SK-N-SH (cell line): ENCODE results near the gene CISD3. TPM values are rescaled to one million over a fixed set of nuclear protein-coding genes. Genes with fewer than 3 reads are reported as not detected.

Source experiments
- CTCF ChIA-PET: fragments of 300-600, 350-600 bp; formaldehyde crosslinking; extraction: SDS; loops from one replicate; lab custom pipeline; 2021; lab: Yijun Ruan, JAX
- POLR2A ChIA-PET: fragments of 350-600 bp; sonication (Branson Sonifier 250); formaldehyde crosslinking; extraction: SDS; loops from one replicate; lab custom pipeline; 2020; ENCODE audit warnings: antibody characterized with exemption, inconsistent platforms; lab: Yijun Ruan, JAX
- DNase-seq: peaks from one replicate; pipeline ENCODE4 v3.0.0; 2012
- H2AFZ ChIP-seq: fragments of 200-600 bp; sonication (generic); 2 replicates; pipeline ENCODE4 v1.8.1; 2016; ENCODE audit warnings: antibody characterized with exemption, mild to moderate bottlenecking, low read depth
- H3F3A ChIP-seq: fragments of 200-600 bp; sonication (generic); replicated peaks from 2 replicates; pipeline ENCODE3; 2016; ENCODE audit warnings: antibody characterized with exemption, mild to moderate bottlenecking; ENCODE audit not compliant: insufficient read depth
- H3K27ac ChIP-seq, 2 experiments: fragments of 200-500 bp in 1 of 2; fragments of 200-600 bp in 1 of 2; sonication (Bioruptor generic) in 1 of 2; sonication (generic), shearing (Covaris generic) in 1 of 2; 2 replicates each; pipeline versions ENCODE4 v1.5.1 to v1.6.1; 2014 to 2016; ENCODE audit warnings: low read depth in 2 of 2, inconsistent platforms in 1 of 2, low read length in 1 of 2, mild to moderate bottlenecking in 1 of 2, mixed read lengths in 1 of 2
- H3K27me3 ChIP-seq: fragments of 200-600 bp; sonication (generic), shearing (Covaris generic); 2 replicates; pipeline ENCODE4 v1.6.1; 2016; ENCODE audit warnings: mixed run types; ENCODE audit not compliant: insufficient read depth
- H3K36me3 ChIP-seq, 2 experiments: fragments of 200-500 bp in 1 of 2; fragments of 200-600 bp in 1 of 2; sonication (Bioruptor generic) in 1 of 2; sonication (generic) in 1 of 2; replicated peaks in 1 of 2; 2 replicates each; pipeline versions ENCODE3 to v1.5.1; 2014 to 2016; ENCODE audit warnings: low read length in 1 of 2, mild to moderate bottlenecking in 1 of 2; ENCODE audit not compliant: insufficient read depth in 2 of 2, control insufficient read depth in 1 of 2
- H3K4me1 ChIP-seq, 2 experiments: fragments of 200-500 bp in 1 of 2; fragments of 200-600 bp in 1 of 2; sonication (Bioruptor generic) in 1 of 2; sonication (generic), shearing (Covaris generic) in 1 of 2; 2 replicates each; pipeline versions ENCODE4 v1.5.1 to v1.6.1; 2014 to 2016; ENCODE audit warnings: low read depth in 1 of 2, low read length in 1 of 2, mixed run types in 1 of 2; ENCODE audit not compliant: insufficient read depth in 2 of 2, control insufficient read depth in 1 of 2
- H3K4me2 ChIP-seq: fragments of 200-600 bp; sonication (generic), shearing (Covaris generic); 2 replicates; pipeline ENCODE4 v1.6.1; 2017; ENCODE audit warnings: mixed run types
- H3K4me3 ChIP-seq, 2 experiments: fragments of 200-500 bp in 1 of 2; fragments of 200-600 bp in 1 of 2; sonication (Bioruptor generic) in 1 of 2; sonication (generic), shearing (Covaris generic) in 1 of 2; 2 replicates each; pipeline versions ENCODE4 v1.5.1 to v1.8.1; 2014 to 2016; ENCODE audit warnings: low read depth in 2 of 2, inconsistent platforms in 1 of 2, low read length in 1 of 2, mild to moderate bottlenecking in 1 of 2, mixed read lengths in 1 of 2, moderate library complexity in 1 of 2
- H3K79me2 ChIP-seq: fragments of 200-600 bp; sonication (generic); 2 replicates; pipeline ENCODE4 v1.8.1; 2017; ENCODE audit warnings: mild to moderate bottlenecking; ENCODE audit not compliant: insufficient read depth
- H3K9ac ChIP-seq: fragments of 200-600 bp; sonication (generic); 2 replicates; pipeline ENCODE4 v1.6.1; 2017; ENCODE audit warnings: mixed run types
- H3K9me2 ChIP-seq: fragments of 200-600 bp; sonication (generic); 2 replicates; pipeline ENCODE4 v1.6.1; 2017; ENCODE audit warnings: mixed run types
- H3K9me3 ChIP-seq: fragments of 200-600 bp; sonication (generic); 2 replicates; pipeline ENCODE4 v1.6.1; 2017; ENCODE audit warnings: mixed run types, mild to moderate bottlenecking, moderate library complexity
- H4K20me1 ChIP-seq: fragments of 200-600 bp; sonication (generic); 2 replicates; pipeline ENCODE4 v1.6.1; 2017; ENCODE audit warnings: mild to moderate bottlenecking, mixed run types; ENCODE audit not compliant: insufficient read depth
- CHD2 ChIP-seq: fragments of 150-350 bp; IDR thresholded peaks from 2 replicates; pipeline ENCODE4 v1.6.1; 2018; ENCODE audit warnings: low read length; ENCODE audit not compliant: partially characterized antibody
- ELF1 ChIP-seq: IDR thresholded peaks from 2 replicates; pipeline ENCODE4 v1.4.0; 2012
- EZH2phosphoT487 ChIP-seq: fragments of 200-600 bp; sonication (generic); IDR thresholded peaks from 2 replicates; pipeline ENCODE4 v1.6.1; 2017; ENCODE audit warnings: low read depth, mixed run types, mild to moderate bottlenecking, antibody characterized with exemption, moderate library complexity, borderline replicate concordance
- FOXM1 ChIP-seq: IDR thresholded peaks from 2 replicates; pipeline ENCODE4 v1.4.0; 2012; ENCODE audit warnings: low read depth, mild to moderate bottlenecking
- GABPA ChIP-seq: IDR thresholded peaks from 2 replicates; pipeline ENCODE4 v1.4.0; 2012; ENCODE audit warnings: low read depth, mild to moderate bottlenecking
- GATA2 ChIP-seq: sonication (generic); formaldehyde crosslinking; IDR thresholded peaks from 2 replicates; pipeline ENCODE4 v1.5.0; 2020; ENCODE audit warnings: mild to moderate bottlenecking, missing genetic modification reagents
- MEF2A ChIP-seq: IDR thresholded peaks from 2 replicates; pipeline ENCODE4 v1.4.0; 2012; ENCODE audit warnings: low read depth, borderline replicate concordance
- MXI1 ChIP-seq: IDR thresholded peaks from 2 replicates; pipeline ENCODE4 v1.6.1; 2012; ENCODE audit warnings: mild to moderate bottlenecking, low read depth, low read length, improper control_type of control experiment
- RCOR1 ChIP-seq: fragments of 150-350 bp; IDR thresholded peaks from 2 replicates; pipeline ENCODE4 v1.6.1; 2017; ENCODE audit warnings: antibody characterized with exemption, low read length
- RFX5 ChIP-seq: IDR thresholded peaks from 2 replicates; pipeline ENCODE4 v1.6.1; 2012; ENCODE audit warnings: mild to moderate bottlenecking, improper control_type of control experiment, low read length
- SMC3 ChIP-seq: IDR thresholded peaks from 2 replicates; pipeline ENCODE4 v1.6.1; 2012; ENCODE audit warnings: low read depth, low read length, improper control_type of control experiment
- TCF12 ChIP-seq: IDR thresholded peaks from 2 replicates; pipeline ENCODE4 v1.4.0; 2012
- WGBS: methylation state at CpG from one replicate; pipeline ENCODE4 v1.1.6; 2017; ENCODE audit warnings: low lambda C conversion rate; 5-methylcytosine and 5-hydroxymethylcytosine counted together
- polyA plus RNA-seq, 3 experiments: library from polyadenylated mRNA; depleted of rRNA; stranded (reverse); fragments of >200 nt; gene quantifications; 2 replicates each; pipeline ENCODE4 v1.2.3, GENCODE V29; 2012
- TF ChIP-seq, protein P1 (sequence below): fragments of 200-600 bp; sonication (generic); IDR thresholded peaks from 2 replicates; pipeline ENCODE4 v1.6.1; 2017; ENCODE audit warnings: antibody characterized with exemption, mild to moderate bottlenecking, moderate library complexity
- TF ChIP-seq, protein P2 (sequence below): IDR thresholded peaks from 2 replicates; pipeline ENCODE4 v1.4.0; 2012; ENCODE audit warnings: low read depth
- TF ChIP-seq, protein P3 (sequence below): IDR thresholded peaks from 2 replicates; pipeline ENCODE4; 2012
- TF ChIP-seq, protein P4 (sequence below): IDR thresholded peaks from 2 replicates; pipeline ENCODE4 v1.6.1; 2012; ENCODE audit warnings: mild to moderate bottlenecking, low read depth, low read length, moderate library complexity
- TF ChIP-seq, protein P5 (sequence below): IDR thresholded peaks from 2 replicates; pipeline ENCODE4 v1.4.0; 2012; ENCODE audit warnings: low read depth, borderline replicate concordance

CISD3 gene
- polyA plus RNA-seq, 1 of the 3 experiments (the other 2 are of a cell fraction): 16.5 TPM

DNA sequence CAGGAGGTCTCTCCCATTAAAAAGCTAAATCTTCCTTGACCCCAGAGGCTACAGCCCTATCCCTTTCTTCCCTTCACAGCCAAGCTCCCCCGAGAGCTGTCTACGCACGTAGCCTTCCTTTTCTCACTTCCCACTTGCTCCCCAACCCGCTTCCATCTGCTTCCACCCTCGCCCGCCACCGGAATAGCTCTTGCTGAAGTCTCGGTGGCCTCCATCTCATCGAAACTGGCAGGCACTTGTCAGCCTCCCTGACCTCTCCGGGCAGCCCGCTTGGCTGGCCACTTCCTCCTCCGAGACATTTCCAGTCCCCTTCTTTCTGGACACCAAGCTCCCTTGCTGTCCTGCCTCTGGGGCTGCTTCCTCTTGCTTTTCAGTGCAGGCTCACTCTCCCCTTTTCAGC lies 44.6 kb upstream of the CISD3 start:
- Histone ChIP-seq H3K9me2 (no peaks in the 10 kb centered on the region), H3K27ac (no peak overlapping the region), H3K27me3 (no peaks in the 10 kb centered on the region), H3K9ac (no peak overlapping the region), H2AFZ (no peak overlapping the region), H3K4me1 (no peaks in the 10 kb centered on the region), H3K4me2 (no peak overlapping the region), H3K9me3 (no peaks in the 10 kb centered on the region), H3K4me3 (no peak overlapping the region), H4K20me1 (no peaks in the 10 kb centered on the region), H3K79me2 (no peaks in the 10 kb centered on the region), H3K36me3 (no peaks in the 10 kb centered on the region), H3F3A (peaks cover 9% of the 10 kb centered on the region)
- no peak for DNase-seq
- TF ChIP-seq GABPA (no peak), FOXM1 (no peak), TCF12 (no peak), ELF1 (no peak), MEF2A (no peak), GATA2 (CRISPR knock-in tag) (no peak), EZH2phosphoT487 (no peak), SMC3 (no peak)
- TF ChIP-seq, protein P1, sequence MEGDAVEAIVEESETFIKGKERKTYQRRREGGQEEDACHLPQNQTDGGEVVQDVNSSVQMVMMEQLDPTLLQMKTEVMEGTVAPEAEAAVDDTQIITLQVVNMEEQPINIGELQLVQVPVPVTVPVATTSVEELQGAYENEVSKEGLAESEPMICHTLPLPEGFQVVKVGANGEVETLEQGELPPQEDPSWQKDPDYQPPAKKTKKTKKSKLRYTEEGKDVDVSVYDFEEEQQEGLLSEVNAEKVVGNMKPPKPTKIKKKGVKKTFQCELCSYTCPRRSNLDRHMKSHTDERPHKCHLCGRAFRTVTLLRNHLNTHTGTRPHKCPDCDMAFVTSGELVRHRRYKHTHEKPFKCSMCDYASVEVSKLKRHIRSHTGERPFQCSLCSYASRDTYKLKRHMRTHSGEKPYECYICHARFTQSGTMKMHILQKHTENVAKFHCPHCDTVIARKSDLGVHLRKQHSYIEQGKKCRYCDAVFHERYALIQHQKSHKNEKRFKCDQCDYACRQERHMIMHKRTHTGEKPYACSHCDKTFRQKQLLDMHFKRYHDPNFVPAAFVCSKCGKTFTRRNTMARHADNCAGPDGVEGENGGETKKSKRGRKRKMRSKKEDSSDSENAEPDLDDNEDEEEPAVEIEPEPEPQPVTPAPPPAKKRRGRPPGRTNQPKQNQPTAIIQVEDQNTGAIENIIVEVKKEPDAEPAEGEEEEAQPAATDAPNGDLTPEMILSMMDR: no peak
- TF ChIP-seq, protein P2, sequence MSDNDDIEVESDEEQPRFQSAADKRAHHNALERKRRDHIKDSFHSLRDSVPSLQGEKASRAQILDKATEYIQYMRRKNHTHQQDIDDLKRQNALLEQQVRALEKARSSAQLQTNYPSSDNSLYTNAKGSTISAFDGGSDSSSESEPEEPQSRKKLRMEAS: no peak
- TF ChIP-seq, protein P3, sequence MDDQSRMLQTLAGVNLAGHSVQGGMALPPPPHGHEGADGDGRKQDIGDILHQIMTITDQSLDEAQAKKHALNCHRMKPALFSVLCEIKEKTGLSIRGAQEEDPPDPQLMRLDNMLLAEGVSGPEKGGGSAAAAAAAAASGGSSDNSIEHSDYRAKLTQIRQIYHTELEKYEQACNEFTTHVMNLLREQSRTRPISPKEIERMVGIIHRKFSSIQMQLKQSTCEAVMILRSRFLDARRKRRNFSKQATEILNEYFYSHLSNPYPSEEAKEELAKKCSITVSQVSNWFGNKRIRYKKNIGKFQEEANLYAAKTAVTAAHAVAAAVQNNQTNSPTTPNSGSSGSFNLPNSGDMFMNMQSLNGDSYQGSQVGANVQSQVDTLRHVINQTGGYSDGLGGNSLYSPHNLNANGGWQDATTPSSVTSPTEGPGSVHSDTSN: no peak
- WGBS: 92% methylated on average over 12 of the region's 12 CpGs
- ChIA-PET POLR2A (no interaction called here), CTCF (interaction anchor here (0.6 to 1.2 kb wide), 3 partner anchors 8 to 50 kb away, joined by 3 to 7 read pairs (median 3); no protein-coding TSS in a partner anchor)

DNA sequence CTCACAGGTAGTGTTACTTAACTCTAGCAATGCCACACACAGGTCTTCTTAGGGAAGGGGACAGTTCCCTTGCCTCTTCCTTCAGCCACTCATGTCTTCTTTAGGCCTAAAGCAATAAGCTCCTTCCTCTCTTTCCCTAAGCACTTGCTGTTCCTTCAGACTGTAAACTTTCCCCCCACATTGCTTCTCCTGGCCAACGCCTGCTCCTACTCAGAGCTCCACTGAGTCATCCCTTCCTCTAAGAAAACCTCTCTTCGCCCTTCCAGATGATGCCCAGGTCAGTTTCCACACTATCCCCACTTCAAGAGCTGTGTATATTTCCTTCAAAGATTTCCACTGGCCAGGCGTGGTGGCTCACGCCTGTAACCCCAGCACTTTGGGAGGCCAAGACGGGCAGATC lies 42.9 kb upstream of the CISD3 start:
- ChIA-PET CTCF (interaction anchor here (0.6 to 8.0 kb wide), 5 partner anchors 10 to 79 kb away, joined by 3 to 48 read pairs (median 3); no protein-coding TSS in a partner anchor), POLR2A (no interaction called here)
- Histone ChIP-seq H3K4me1 (no peaks in the 10 kb centered on the region), H3K9ac (no peak overlapping the region), H3K4me2 (no peak overlapping the region), H2AFZ (no peak overlapping the region), H3K27ac (no peak overlapping the region), H4K20me1 (no peaks in the 10 kb centered on the region), H3K9me2 (no peaks in the 10 kb centered on the region), H3F3A (peaks cover 3% of the 10 kb centered on the region), H3K9me3 (no peaks in the 10 kb centered on the region), H3K27me3 (no peaks in the 10 kb centered on the region), H3K36me3 (no peaks in the 10 kb centered on the region), H3K4me3 (no peak overlapping the region), H3K79me2 (no peaks in the 10 kb centered on the region)
- 83% methylated on average over 5 of the region's 5 CpGs for WGBS
- DNase-seq: no peak
- TF ChIP-seq RFX5 (no peak), MXI1 (no peak), ELF1 (no peak), SMC3 (no peak), RCOR1 (no peak), GABPA (no peak), CHD2 (no peak)
- TF ChIP-seq, protein P4, sequence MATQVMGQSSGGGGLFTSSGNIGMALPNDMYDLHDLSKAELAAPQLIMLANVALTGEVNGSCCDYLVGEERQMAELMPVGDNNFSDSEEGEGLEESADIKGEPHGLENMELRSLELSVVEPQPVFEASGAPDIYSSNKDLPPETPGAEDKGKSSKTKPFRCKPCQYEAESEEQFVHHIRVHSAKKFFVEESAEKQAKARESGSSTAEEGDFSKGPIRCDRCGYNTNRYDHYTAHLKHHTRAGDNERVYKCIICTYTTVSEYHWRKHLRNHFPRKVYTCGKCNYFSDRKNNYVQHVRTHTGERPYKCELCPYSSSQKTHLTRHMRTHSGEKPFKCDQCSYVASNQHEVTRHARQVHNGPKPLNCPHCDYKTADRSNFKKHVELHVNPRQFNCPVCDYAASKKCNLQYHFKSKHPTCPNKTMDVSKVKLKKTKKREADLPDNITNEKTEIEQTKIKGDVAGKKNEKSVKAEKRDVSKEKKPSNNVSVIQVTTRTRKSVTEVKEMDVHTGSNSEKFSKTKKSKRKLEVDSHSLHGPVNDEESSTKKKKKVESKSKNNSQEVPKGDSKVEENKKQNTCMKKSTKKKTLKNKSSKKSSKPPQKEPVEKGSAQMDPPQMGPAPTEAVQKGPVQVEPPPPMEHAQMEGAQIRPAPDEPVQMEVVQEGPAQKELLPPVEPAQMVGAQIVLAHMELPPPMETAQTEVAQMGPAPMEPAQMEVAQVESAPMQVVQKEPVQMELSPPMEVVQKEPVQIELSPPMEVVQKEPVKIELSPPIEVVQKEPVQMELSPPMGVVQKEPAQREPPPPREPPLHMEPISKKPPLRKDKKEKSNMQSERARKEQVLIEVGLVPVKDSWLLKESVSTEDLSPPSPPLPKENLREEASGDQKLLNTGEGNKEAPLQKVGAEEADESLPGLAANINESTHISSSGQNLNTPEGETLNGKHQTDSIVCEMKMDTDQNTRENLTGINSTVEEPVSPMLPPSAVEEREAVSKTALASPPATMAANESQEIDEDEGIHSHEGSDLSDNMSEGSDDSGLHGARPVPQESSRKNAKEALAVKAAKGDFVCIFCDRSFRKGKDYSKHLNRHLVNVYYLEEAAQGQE: no peak
- TF ChIP-seq, protein P5, sequence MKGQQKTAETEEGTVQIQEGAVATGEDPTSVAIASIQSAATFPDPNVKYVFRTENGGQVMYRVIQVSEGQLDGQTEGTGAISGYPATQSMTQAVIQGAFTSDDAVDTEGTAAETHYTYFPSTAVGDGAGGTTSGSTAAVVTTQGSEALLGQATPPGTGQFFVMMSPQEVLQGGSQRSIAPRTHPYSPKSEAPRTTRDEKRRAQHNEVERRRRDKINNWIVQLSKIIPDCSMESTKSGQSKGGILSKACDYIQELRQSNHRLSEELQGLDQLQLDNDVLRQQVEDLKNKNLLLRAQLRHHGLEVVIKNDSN: no peak
- TF ChIP-seq, protein P3: no peak
